HG02610 (cell line): ENCODE results near the gene GLIPR1L1.

Experiments
- ATAC-seq: cut with Tn5 transposase; IDR thresholded peaks from one replicate; pipeline ENCODE4 v1.9.1; 2021; ENCODE audit warnings: mild to moderate bottlenecking, moderate library complexity; ENCODE audit not compliant: unreplicated experiment

The GLIPR1L1 gene

DNA sequence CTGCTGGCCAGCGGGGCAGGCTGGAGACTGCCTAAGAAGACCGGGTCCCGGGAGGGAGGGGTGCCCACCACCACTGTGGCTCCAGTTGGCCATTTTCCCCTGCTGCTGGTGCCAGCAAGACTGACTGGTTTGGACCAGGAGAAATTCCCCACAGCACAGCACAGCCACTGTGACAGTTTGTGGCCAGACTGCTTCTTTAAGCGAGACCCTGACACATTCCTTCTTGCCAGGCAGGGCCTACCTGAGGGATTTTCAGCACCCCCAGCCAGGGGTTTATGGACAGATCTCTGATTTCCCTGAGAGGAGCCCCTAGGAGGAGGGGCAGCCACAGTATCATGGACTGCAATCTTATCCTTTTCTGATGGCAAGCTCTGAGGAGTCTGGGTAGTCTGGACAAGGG lies 15.5 kb downstream of the GLIPR1L1 start:
- ATAC-seq: no peak

GRCh38 chr12:75350413-75350812 lies 15.9 kb downstream of the GLIPR1L1 start:
- no peak for ATAC-seq

GRCh38 chr12:75354011-75354410 lies 19.5 kb downstream of the GLIPR1L1 start:
- no peak for ATAC-seq

GRCh38 chr12:75360920-75361319 lies 26.4 kb downstream of the GLIPR1L1 start:
- ATAC-seq: no peak

DNA sequence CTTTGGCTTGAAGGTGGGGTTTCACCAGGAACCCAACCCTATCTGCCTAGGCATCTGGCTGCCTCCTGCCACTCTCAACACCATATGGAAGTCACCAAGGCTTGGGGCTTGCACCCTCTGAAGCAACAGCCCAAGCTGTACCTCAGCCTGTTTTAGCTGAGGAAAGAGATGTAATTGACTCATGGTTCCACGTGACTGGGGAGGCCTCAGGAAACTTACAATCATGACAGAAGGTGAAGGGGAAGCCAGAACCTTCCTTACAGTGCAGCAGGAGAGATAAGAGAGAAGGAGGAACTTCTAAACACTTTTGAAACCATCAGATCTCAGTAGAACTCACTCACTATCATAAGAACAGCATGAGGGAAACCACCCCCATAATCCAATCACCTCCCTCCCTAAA lies 26.9 kb downstream of the GLIPR1L1 start:
- ATAC-seq: no peak

DNA sequence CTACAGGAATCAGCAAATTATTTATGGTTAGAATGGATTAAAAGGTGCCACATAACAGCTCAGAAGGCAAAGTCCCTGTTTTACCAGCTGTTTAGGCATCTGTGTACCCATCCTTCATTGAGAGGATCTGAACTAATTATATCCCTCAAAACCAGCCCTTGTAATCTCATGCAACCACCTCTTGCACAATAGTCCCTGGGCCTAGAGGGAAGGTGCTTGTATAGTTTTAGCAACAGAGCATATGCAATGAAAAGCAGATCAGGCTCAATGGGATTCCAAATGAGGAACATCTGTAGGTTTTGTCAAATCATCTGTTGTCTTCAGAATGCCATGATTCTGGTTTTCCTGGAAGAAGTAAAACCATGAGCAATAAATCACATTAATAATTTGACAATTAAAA lies 30.4 kb downstream of the GLIPR1L1 start:
- no peak for ATAC-seq

DNA sequence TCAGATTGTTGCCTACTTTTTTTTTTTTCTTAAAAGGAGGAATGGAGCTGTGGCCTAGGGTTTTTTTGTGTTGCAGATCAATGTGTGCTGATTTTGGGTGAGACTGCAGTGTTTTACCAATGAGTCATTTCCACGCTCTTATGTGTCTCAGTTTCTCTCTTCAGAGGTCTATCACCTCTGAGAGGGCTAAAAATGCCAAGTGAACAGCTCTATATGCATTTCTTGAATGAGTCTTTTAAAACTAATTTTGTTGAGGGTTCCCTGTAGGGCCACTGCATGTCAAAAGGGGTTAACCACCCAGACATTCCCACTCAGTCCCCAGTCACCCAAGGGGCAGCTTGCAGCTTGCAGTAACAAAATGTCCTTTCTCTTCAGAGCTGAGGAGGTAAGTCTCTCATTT lies 32.2 kb downstream of the GLIPR1L1 start:
- ATAC-seq: peak; percentile 93

GRCh38 chr12:75374971-75375370 lies 40.5 kb downstream of the GLIPR1L1 start:
- no peak for ATAC-seq

GRCh38 chr12:75378354-75378753 lies 43.9 kb downstream of the GLIPR1L1 start:
- no peak for ATAC-seq

GRCh38 chr12:75389061-75389460 lies 54.6 kb downstream of the GLIPR1L1 start:
- no peak for ATAC-seq

DNA sequence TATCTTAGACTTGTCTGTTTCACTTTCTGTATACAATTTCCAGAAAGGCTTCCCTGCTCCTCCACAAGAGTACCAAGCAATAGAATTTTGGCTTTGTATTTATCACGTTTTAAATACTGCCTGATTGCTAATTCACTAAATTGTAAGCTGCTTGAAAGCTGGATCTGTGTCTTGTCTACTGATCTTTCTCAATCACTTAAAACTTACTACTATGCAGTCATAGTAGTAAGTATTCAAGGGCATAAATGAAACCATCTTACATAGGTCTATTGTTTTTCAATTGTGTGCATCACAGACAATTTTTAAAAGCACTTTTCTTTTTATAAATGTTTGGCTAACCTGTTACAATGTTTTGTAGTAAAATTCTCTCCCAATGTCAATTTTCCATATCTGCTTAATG lies 55.2 kb downstream of the GLIPR1L1 start:
- ATAC-seq: no peak

- peak; percentile 6 for ATAC-seq
Observed at GRCh38 chr12:75390156-75390898, 55.9 kb downstream of the GLIPR1L1 start.

DNA sequence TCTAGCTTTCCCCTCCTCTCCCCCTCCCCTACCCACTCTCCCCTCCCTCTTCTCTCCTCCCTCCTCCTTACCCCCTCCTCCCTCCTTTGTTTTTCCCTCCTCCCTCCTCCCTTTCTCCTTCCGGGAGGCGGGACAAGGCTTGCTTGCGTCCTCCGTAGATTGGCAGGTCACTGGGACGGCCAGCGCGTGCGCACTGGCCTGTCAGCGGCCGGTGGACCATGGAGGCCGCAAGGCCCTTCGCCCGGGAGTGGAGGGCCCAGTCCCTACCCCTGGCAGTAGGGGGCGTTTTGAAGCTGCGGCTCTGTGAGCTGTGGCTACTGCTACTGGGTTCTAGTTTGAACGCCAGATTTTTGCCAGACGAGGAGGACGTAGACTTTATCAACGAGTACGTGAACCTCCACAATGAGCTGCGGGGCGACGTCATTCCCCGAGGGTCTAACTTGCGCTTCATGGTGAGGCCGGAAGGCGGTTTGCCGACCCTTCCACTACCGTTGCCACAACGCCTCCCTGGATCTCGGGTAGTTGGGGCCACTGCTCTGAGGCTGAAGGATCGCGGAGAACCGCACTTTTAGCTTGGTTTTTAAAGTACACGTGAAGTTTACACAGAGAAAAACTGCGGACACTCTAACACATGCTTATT lies 56.5 kb downstream of the GLIPR1L1 start, which contains the start of gene GLIPR1L2:
Gene GLIPR1L2, plus strand, starts transcription at position 191 of the 640 bp plus-strand sequence. Its CDS starts 28 bp downstream, at position 219.
- peak; percentile 97 for ATAC-seq

GRCh38 chr12:75404231-75404630 lies 69.8 kb downstream of the GLIPR1L1 start:
- no peak for ATAC-seq

GRCh38 chr12:75407683-75408082 lies 73.2 kb downstream of the GLIPR1L1 start:
- ATAC-seq: no peak

GRCh38 chr12:75409830-75410229 lies 75.4 kb downstream of the GLIPR1L1 start:
- no peak for ATAC-seq

DNA sequence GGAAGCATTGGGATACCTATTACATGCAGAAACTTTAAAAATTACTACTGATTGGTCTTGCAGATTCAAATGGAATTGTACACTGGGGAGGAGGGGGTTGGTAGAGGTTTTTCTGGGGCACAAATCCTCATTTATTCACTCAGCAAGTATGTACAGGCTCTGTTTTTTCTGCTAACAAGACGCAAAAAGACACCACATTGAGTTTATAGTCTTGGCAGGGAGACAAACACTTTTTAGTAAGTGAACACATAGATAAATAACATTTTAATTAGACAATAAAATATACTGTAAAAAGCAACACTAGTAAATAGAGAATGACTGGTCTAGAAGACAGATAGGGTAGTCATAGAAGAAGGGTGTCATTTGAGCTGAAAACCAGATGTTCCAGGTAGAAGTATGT lies 80.2 kb downstream of the GLIPR1L1 start:
- no peak for ATAC-seq

- ATAC-seq: no peak
Observed at GRCh38 chr12:75419841-75420240, 85.4 kb downstream of the GLIPR1L1 start.
